Measurements from ENCODE around the gene ZRSR2. TPM values are rescaled to one million over a fixed set of nuclear protein-coding genes. Genes with fewer than 3 reads are reported as not detected.

ZRSR2 gene
- 6.9 and 7.6 TPM in 2 replicates for total RNA-seq (2021; fragmentation: NEBNext Ultra II Directional; extraction: Animal tissue kit (Norgen Biotek cat#: 25700))
- 2.4 and 3.9 TPM in 2 replicates for polyA plus RNA-seq (2011; rRNA removed)
- 6.4 TPM for polyA plus RNA-seq (2011; cell fraction: cytosol; rRNA removed)
- 2.9 TPM for polyA plus RNA-seq (2011; cell fraction: nucleus; rRNA removed)
- polyA plus RNA-seq (2012, experiment 1 of 2), result 9.3 to 17.0 TPM (median 12.7 TPM) in 4 replicates
- 3.1 TPM for polyA plus RNA-seq (2012, experiment 2 of 2)
- polyA plus RNA-seq (2013, experiment 1 of 2), result 10.5 TPM
- 9.5 TPM for polyA plus RNA-seq (2013, experiment 2 of 2)
- polyA minus RNA-seq (2011; rRNA and poly(A)+ RNA removed), result 2.3 and 2.5 TPM in 2 replicates
- 2.7 TPM for polyA minus RNA-seq (2011; cell fraction: cytosol; rRNA and poly(A)+ RNA removed)
- polyA minus RNA-seq (2011; cell fraction: nucleus; rRNA and poly(A)+ RNA removed), result 5.1 TPM
- long read RNA-seq, experiment 1, partial matches to known transcripts, result 2 of 2 reads
- long read RNA-seq, experiment 1, other reads (novel, unspliced or antisense), result 0 of 2 reads
- long read RNA-seq, experiment 2, partial matches to known transcripts, result 0 of 1 reads
- long read RNA-seq, experiment 2, other reads (novel, unspliced or antisense), result 1 of 1 reads

GRCh38 chrX:15789979-15790768 lies at the start of gene ZRSR2:
ZRSR2 (plus strand) TSS chrX:15790484; CDS start chrX:15790496, 12 bp downstream.
- peaks cover 6% of the 10 kb centered on the region; the same call in 1 of the 2 replicates for H3K23me2 ChIP-seq (ENCODE audit: low read depth, low read length)
- no peaks in the 10 kb centered on the region for H4K20me1 ChIP-seq (replicated peaks in 1 of 2; ENCODE audit: control insufficient read depth in 1 of 2, insufficient read depth in 2 of 2, low read length in 2 of 2)
- no peak within 1 kb of the TSS for H2BK12ac ChIP-seq (ENCODE audit: low read depth, low read length)
- ChIA-PET CTCF (ENCODE audit: partially characterized antibody) (interaction anchor here (0.8 to 1.2 kb wide), 3 partner anchors 23 to 25 kb away, joined by 3 to 5 read pairs (median 3); no protein-coding TSS in a partner anchor), POLR2A (ENCODE audit: partially characterized antibody) (interaction anchor here (0.5 to 2.3 kb wide), 4 partner anchors 9 to 217 kb away, joined by 3 to 6 read pairs (median 3); no protein-coding TSS in a partner anchor)
- H2BK20ac ChIP-seq (ENCODE audit: low read length), result no peak within 1 kb of the TSS
- peak; percentile 93 for FAIRE-seq
- no peak within 1 kb of the TSS for H2BK120ac ChIP-seq (replicated peaks; ENCODE audit: low read depth, low read length)
- H2BK5ac ChIP-seq (ENCODE audit: low read depth, low read length), result peak within 1 kb of the TSS; percentile 81; the same call in 1 of the 2 replicates
- no peak within 1 kb of the TSS for H3K23ac ChIP-seq (ENCODE audit: insufficient read length)
- no peak within 1 kb of the TSS for H3K14ac ChIP-seq (ENCODE audit: insufficient read length)
- peak within 1 kb of the TSS in 3 of 4 experiments; percentile 54 to 77 (median 75); a peak in 6 of 7 replicates for H3K9ac ChIP-seq (replicated peaks in 1 of 4; ENCODE audit: extremely low read depth in 1 of 4, low read depth in 3 of 4, low read length in 3 of 4)
- peak within 1 kb of the TSS; percentile 60 for H3K18ac ChIP-seq (ENCODE audit: extremely low read depth, low read length)
- H3K27ac ChIP-seq (ENCODE audit: low read depth, low read length), result peak within 1 kb of the TSS; percentile 81
- no peak within 1 kb of the TSS for H2BK15ac ChIP-seq (ENCODE audit: low read length)
- H3K36me3 ChIP-seq (ENCODE audit: control insufficient read depth in 2 of 4, insufficient read depth in 4 of 4, low read length in 3 of 4), result peaks cover 0 to 10% (median 0%) of the 10 kb centered on the region in 4 experiments; a peak in 2 of 8 replicates
- peak within 1 kb of the TSS; percentile 79 for H4K8ac ChIP-seq (ENCODE audit: extremely low read depth, insufficient read depth, low read length)
- peaks cover 0 to 2% (median 0%) of the 10 kb centered on the region in 4 experiments; a peak in 2 of 7 replicates for H3K4me1 ChIP-seq (replicated peaks in 1 of 4; ENCODE audit: control insufficient read depth in 3 of 4, insufficient read depth in 4 of 4, low read length in 3 of 4)
- H3K4me3 ChIP-seq (ENCODE audit: extremely low read depth in 1 of 4, insufficient read depth in 2 of 4, low read depth in 3 of 4, low read length in 4 of 4), result peak within 1 kb of the TSS; percentile 72 to 96 (median 88)
- no peaks in the 10 kb centered on the region for H3K79me1 ChIP-seq (ENCODE audit: low read depth, low read length)
- peak within 1 kb of the TSS; percentile 73 for H4K91ac ChIP-seq (replicated peaks; ENCODE audit: insufficient read length, low read length)
- no peaks in the 10 kb centered on the region for H3K9me3 ChIP-seq (ENCODE audit: insufficient read depth in 2 of 2, low read depth in 1 of 2, low read length in 1 of 2)
- DNase-seq (ENCODE audit: low read depth in 1 of 2, low spot score in 2 of 2), result peak; percentile 33 to 76
- H3K4me2 ChIP-seq (ENCODE audit: insufficient read depth in 1 of 2, low read depth in 2 of 2, low read length in 2 of 2), result peak within 1 kb of the TSS; percentile 71 to 94
- peak within 1 kb of the TSS; percentile 67 for H4K5ac ChIP-seq (ENCODE audit: insufficient read length, low read depth, low read length)
- no peaks in the 10 kb centered on the region for H3K27me3 ChIP-seq (replicated peaks in 1 of 4; ENCODE audit: control insufficient read depth in 3 of 4, extremely low read depth in 1 of 4, insufficient read depth in 3 of 4, low read length in 3 of 4)
- peak within 1 kb of the TSS; percentile 86; the same call in 1 of the 2 replicates for H2AFZ ChIP-seq (ENCODE audit: low read length)
- no peak within 1 kb of the TSS for H2AK5ac ChIP-seq (ENCODE audit: low read depth, low read length)
- peaks cover 0 to 4% of the 10 kb centered on the region in 2 experiments; a peak in 2 of 4 replicates for H3K79me2 ChIP-seq (ENCODE audit: control insufficient read depth in 1 of 2, insufficient read depth in 2 of 2, low read length in 2 of 2)
- WGBS, 2 experiments (ENCODE audit: extremely low coverage in 1 of 2, insufficient coverage in 1 of 2, insufficient read length in 1 of 2, insufficient replicate concordance in 2 of 2, low coverage in 1 of 2, low lambda C conversion rate in 2 of 2, missing lambda C conversion rate in 1 of 2), result 2% methylated on average over 43 of the region's 55 CpGs; no CpG with 5 or more reads in 1 of the 2 experiments
- peak within 1 kb of the TSS; percentile 78 for H3K4ac ChIP-seq (replicated peaks; ENCODE audit: insufficient read length, low read depth, low read length)
- H3K56ac ChIP-seq (replicated peaks; ENCODE audit: insufficient read length, low read depth, low read length), result peak within 1 kb of the TSS; percentile 64
- TF ChIP-seq KDM1A (IDR thresholded peaks at IDR 0.05; ENCODE audit: borderline replicate concordance, low read length) (no peak), GABPA (IDR thresholded peaks at IDR 0.05; ENCODE audit: borderline replicate concordance, insufficient read depth, low read length) (no peak), SUZ12 (IDR thresholded peaks at IDR 0.05; ENCODE audit: low read length) (no peak), NRF1 (IDR thresholded peaks at IDR 0.05; ENCODE audit: low read depth, low read length) (peak; percentile 59), MAX (IDR thresholded peaks at IDR 0.05) (peak; percentile 12; the same call in 1 of the 2 replicates)
- TF ChIP-seq, protein P1, sequence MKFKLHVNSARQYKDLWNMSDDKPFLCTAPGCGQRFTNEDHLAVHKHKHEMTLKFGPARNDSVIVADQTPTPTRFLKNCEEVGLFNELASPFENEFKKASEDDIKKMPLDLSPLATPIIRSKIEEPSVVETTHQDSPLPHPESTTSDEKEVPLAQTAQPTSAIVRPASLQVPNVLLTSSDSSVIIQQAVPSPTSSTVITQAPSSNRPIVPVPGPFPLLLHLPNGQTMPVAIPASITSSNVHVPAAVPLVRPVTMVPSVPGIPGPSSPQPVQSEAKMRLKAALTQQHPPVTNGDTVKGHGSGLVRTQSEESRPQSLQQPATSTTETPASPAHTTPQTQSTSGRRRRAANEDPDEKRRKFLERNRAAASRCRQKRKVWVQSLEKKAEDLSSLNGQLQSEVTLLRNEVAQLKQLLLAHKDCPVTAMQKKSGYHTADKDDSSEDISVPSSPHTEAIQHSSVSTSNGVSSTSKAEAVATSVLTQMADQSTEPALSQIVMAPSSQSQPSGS (IDR thresholded peaks at IDR 0.05; ENCODE audit: low read length), result no peak

Measured in H1 (cell line).